Cortex of kidney (tissue), 1 donor: ENCODE results near the gene DNMT3L.

ENCODE experiments used
- DNase-seq: peaks from one replicate; lab custom pipeline; 2025; lab: John Stamatoyannopoulos, UW

The DNMT3L gene

GRCh38 chr21:44279354-44280260 lies 17.9 kb upstream of the DNMT3L start:
- DNase-seq, result no peak

- no peak for DNase-seq
These were observed 13.3 kb upstream of the DNMT3L start for GRCh38 chr21:44275041-44275440.

- no peak for DNase-seq
These were observed 11.3 kb upstream of the DNMT3L start for GRCh38 chr21:44273046-44273445.

- no peak for DNase-seq
These were observed 10.7 kb upstream of the DNMT3L start for GRCh38 chr21:44272284-44272858.

GRCh38 chr21:44271558-44272283 lies 10.0 kb upstream of the DNMT3L start:
- no peak for DNase-seq

GRCh38 chr21:44269090-44269489 lies 7.4 kb upstream of the DNMT3L start:
- DNase-seq, result no peak

GRCh38 chr21:44267655-44268142 lies 6.0 kb upstream of the DNMT3L start:
- DNase-seq, result no peak

GRCh38 chr21:44265734-44266270 lies 4.1 kb upstream of the DNMT3L start:
- no peak for DNase-seq

GRCh38 chr21:44263768-44264167 lies 2.1 kb upstream of the DNMT3L start:
- DNase-seq, result no peak

- DNase-seq, result no peak
These were observed 1.6 kb upstream of the DNMT3L start for GRCh38 chr21:44263221-44263760.

- no peak for DNase-seq
These were observed 800 bp upstream of the DNMT3L start for GRCh38 chr21:44262338-44263056.

- no peak for DNase-seq
These were observed 686 bp downstream of the DNMT3L start for GRCh38 chr21:44260791-44261631.

- no peak for DNase-seq
These were observed 1.6 kb downstream of the DNMT3L start for GRCh38 chr21:44260066-44260465.

- no peak for DNase-seq
These were observed 2.5 kb downstream of the DNMT3L start for GRCh38 chr21:44259082-44259705.

- no peak for DNase-seq
These were observed 3.5 kb downstream of the DNMT3L start for GRCh38 chr21:44258056-44258725.

- no peak for DNase-seq
These were observed 6.2 kb downstream of the DNMT3L start for GRCh38 chr21:44255511-44255981.

- DNase-seq, result no peak
These were observed 7.6 kb downstream of the DNMT3L start for GRCh38 chr21:44253832-44254710.
